ENCODE data around the gene FHIT.

GRCh38 chr3:60812502-60812901 lies 438.8 kb downstream of the FHIT start:
- TF ChIP-seq CTCF (IDR thresholded peaks at IDR 0.05): no peak
- no peak for TF ChIP-seq POLR2A (IDR thresholded peaks at IDR 0.05)

All from ovary (tissue), 3 donors.